ENCODE data around the gene SPATA2L. TPM values are rescaled to one million over a fixed set of nuclear protein-coding genes. Genes with fewer than 3 reads are reported as not detected.

SPATA2L gene
- total and polyA plus RNA-seq, 2 of the 8 experiments (the other 6 are each of a cell fraction or from before 2014, with no cell fraction given): 9.3 to 12.5 TPM

DNA sequence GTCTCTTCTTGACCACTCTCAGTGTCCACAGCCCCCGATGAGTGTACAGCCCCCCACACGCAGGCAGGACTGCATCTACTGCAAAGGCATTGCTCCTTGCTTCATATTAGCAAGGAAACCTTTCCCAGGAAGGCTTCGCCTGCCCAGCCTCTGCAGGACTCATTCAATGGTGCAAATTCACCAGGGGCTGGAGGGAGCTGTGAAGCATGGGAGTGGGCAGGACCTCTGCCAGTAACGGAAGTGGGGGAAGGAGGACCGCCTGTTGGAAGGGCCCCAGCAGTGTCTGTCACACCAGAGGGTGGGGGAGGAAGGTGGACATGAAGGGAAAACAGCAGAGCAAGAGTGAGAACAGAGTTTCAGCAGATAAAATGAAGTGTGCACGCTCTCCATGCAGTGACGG is 41.4 kb downstream of the SPATA2L start (continued):
- TF ChIP-seq CHD7 (IDR thresholded peaks at IDR 0.05; ENCODE audit: insufficient replicate concordance, low read length) (no peak), JUND (IDR thresholded peaks at IDR 0.05; ENCODE audit: low read length) (no peak), FOSL1 (IDR thresholded peaks at IDR 0.05; ENCODE audit: insufficient read depth, low read depth, low read length) (no peak), KDM5A (IDR thresholded peaks at IDR 0.05; ENCODE audit: low read length) (no peak), POU5F1 (IDR thresholded peaks at IDR 0.05; ENCODE audit: low read depth, low read length) (no peak), NRF1 (IDR thresholded peaks at IDR 0.05; ENCODE audit: low read depth, low read length) (no peak), SAP30 (IDR thresholded peaks at IDR 0.05; ENCODE audit: insufficient read depth, insufficient replicate concordance, low read length) (no peak), TAF7 (optimal IDR thresholded peaks at IDR 0.05; ENCODE audit: borderline replicate concordance, low read depth, low read length) (no peak), KDM1A (IDR thresholded peaks at IDR 0.05; ENCODE audit: borderline replicate concordance, low read length) (no peak)
- TF ChIP-seq, protein P1, sequence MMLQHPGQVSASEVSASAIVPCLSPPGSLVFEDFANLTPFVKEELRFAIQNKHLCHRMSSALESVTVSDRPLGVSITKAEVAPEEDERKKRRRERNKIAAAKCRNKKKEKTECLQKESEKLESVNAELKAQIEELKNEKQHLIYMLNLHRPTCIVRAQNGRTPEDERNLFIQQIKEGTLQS (IDR thresholded peaks at IDR 0.05; ENCODE audit: insufficient read depth, low read depth, low read length): no peak

All from H1 (cell line).